ENCODE measurements around the gene GPX1.

GPX1 gene

DNA sequence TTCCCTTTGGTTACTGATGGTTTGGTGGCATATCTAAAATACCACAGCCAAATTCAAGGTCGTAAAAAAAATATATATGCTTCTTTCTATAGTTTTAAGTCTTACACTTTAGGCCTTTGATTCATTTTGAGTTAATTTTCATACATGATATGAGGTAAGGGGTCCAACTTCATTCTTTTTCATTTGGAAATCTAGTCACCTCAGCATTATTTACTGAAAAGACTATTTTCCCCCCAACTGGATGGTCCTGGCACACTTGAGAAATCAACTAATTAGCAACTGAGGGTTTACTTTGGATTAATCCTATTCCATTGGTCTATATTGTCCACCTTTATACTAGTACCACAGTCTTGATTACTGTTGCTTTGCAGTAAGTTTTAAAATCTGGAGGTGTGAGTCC lies 27.5 kb upstream of the GPX1 start:
- H3K4me3 ChIP-seq (replicated peaks; ENCODE audit: low read depth, low read length), result no peak overlapping the region
- TF ChIP-seq, protein P1, sequence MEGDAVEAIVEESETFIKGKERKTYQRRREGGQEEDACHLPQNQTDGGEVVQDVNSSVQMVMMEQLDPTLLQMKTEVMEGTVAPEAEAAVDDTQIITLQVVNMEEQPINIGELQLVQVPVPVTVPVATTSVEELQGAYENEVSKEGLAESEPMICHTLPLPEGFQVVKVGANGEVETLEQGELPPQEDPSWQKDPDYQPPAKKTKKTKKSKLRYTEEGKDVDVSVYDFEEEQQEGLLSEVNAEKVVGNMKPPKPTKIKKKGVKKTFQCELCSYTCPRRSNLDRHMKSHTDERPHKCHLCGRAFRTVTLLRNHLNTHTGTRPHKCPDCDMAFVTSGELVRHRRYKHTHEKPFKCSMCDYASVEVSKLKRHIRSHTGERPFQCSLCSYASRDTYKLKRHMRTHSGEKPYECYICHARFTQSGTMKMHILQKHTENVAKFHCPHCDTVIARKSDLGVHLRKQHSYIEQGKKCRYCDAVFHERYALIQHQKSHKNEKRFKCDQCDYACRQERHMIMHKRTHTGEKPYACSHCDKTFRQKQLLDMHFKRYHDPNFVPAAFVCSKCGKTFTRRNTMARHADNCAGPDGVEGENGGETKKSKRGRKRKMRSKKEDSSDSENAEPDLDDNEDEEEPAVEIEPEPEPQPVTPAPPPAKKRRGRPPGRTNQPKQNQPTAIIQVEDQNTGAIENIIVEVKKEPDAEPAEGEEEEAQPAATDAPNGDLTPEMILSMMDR (IDR thresholded peaks at IDR 0.05; ENCODE audit: insufficient read depth, low read length, poor library complexity, severe bottlenecking), result no peak
- peaks cover 1% of the 10 kb centered on the region for H3K36me3 ChIP-seq (ENCODE audit: control insufficient read depth, insufficient read depth, low read length)
- H3K27me3 ChIP-seq (replicated peaks; ENCODE audit: control insufficient read depth, insufficient read depth, low read length), result no peaks in the 10 kb centered on the region
- DNase-seq (ENCODE audit: extremely low read depth, insufficient read length), result no peak

DNA sequence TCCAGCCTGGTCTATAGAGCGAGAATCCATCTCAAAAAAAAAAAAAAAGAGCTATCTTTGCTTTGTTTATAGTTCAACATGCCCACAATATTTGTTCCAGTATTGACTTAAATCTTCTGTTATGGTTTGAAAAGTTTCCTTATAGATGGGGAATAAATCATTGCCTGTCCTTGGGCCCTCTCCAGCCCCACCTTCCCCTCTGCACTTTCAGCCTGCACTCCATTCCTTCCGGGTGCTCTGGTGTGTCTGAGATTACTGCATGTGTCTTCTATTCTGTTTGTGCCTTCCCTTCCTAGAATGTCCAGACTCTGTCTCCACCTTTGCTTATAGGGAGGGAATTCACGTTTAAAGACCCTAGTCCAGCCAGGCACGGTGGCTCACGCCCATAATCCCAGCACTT lies 25.2 kb upstream of the GPX1 start:
- peaks cover 1% of the 10 kb centered on the region for H3K36me3 ChIP-seq (ENCODE audit: control insufficient read depth, insufficient read depth, low read length)
- H3K27me3 ChIP-seq (replicated peaks; ENCODE audit: control insufficient read depth, insufficient read depth, low read length), result no peaks in the 10 kb centered on the region
- TF ChIP-seq, protein P1 (IDR thresholded peaks at IDR 0.05; ENCODE audit: insufficient read depth, low read length, poor library complexity, severe bottlenecking), result no peak
- no peak for DNase-seq (ENCODE audit: extremely low read depth, insufficient read length)
- H3K4me3 ChIP-seq (replicated peaks; ENCODE audit: low read depth, low read length), result no peak overlapping the region

DNA sequence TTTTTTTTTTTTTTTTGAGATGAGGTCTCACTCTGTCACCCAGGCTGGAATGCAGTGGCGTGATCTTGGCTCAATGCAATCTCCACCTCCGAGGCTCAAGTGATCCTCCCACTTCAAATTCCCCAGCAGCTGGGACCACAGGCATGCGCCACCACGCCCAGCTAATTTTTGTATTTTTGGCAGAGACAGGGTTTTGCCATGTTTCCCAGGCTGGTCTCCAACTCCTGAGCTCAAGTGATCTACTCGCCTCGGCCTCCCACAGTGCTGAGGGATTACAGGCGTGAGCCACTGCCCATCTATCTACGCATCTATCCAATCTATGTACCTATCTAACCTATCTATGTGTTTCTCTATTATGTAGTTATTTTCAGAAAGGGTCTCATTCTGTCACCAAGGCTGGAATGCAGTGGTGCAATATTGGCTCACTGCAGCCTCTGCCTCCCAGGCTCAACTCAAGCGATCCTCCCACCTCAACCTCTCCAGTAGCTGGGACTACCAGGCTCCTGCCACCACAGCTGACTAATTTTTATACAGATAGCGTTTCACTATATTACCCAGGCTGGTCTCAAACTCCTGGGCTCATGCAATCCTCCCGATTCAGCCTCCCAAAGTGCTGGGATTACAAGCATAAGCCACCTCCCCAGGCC lies 20.2 kb upstream of the GPX1 start:
- H3K27me3 ChIP-seq (replicated peaks; ENCODE audit: control insufficient read depth, insufficient read depth, low read length), result no peaks in the 10 kb centered on the region
- TF ChIP-seq, protein P1 (IDR thresholded peaks at IDR 0.05; ENCODE audit: insufficient read depth, low read length, poor library complexity, severe bottlenecking), result no peak
- no peak for DNase-seq (ENCODE audit: extremely low read depth, insufficient read length)
- no peak overlapping the region for H3K4me3 ChIP-seq (replicated peaks; ENCODE audit: low read depth, low read length)
- peaks cover 6% of the 10 kb centered on the region for H3K36me3 ChIP-seq (ENCODE audit: control insufficient read depth, insufficient read depth, low read length)

DNA sequence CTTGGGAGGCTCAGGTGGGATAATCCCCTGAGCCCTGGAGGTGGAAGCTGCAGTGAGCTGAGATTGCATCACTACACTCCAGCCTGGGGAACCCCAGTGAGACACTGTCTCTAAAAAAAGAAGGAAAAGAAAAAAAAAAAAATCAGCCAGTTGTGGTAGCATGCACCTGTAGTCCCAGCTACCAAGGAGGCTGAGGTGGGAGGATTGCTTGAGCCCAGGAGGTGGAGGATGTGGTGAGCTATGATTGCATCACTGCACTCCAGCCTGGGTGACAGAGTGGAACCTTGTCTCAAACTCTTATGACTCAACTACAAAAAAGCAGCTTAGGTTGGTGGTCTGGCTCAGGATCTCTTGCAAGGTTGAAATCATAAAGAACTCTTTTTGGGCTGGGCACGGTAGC lies 19.3 kb upstream of the GPX1 start:
- Histone ChIP-seq H3K36me3 (ENCODE audit: control insufficient read depth, insufficient read depth, low read length) (peaks cover 11% of the 10 kb centered on the region), H3K27me3 (replicated peaks; ENCODE audit: control insufficient read depth, insufficient read depth, low read length) (no peaks in the 10 kb centered on the region), H3K4me3 (replicated peaks; ENCODE audit: low read depth, low read length) (no peak overlapping the region)
- DNase-seq (ENCODE audit: extremely low read depth, insufficient read length), result peak; percentile 71
- TF ChIP-seq, protein P1 (IDR thresholded peaks at IDR 0.05; ENCODE audit: insufficient read depth, low read length, poor library complexity, severe bottlenecking), result no peak

DNA sequence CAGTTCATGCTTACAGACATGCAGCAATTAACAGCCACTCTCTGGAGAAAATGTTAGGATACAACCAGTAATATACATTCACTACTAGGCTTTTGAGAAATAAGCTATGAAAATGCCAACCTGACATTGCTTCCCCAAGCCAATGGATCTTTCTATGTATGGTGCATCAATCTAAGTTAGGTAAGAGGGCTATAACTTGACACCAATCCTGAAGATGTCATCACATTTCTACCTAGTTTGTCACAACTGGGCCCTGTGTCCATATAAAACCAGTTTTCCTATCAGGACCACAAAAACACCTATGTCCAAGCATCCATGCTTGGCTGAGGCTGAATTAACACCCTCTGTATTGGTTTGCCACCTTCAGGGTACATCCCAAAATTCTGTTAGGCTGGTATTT lies 13.8 kb upstream of the GPX1 start:
- Histone ChIP-seq H3K27me3 (replicated peaks; ENCODE audit: control insufficient read depth, insufficient read depth, low read length) (no peaks in the 10 kb centered on the region), H3K36me3 (ENCODE audit: control insufficient read depth, insufficient read depth, low read length) (peaks cover 17% of the 10 kb centered on the region), H3K4me3 (replicated peaks; ENCODE audit: low read depth, low read length) (no peak overlapping the region)
- DNase-seq (ENCODE audit: extremely low read depth, insufficient read length), result no peak
- TF ChIP-seq, protein P1 (IDR thresholded peaks at IDR 0.05; ENCODE audit: insufficient read depth, low read length, poor library complexity, severe bottlenecking), result no peak
